NCI-H1048 (cell line): Measurements from ENCODE around the gene QPRT.
"Not testable (repeated sequence)": the region's sequence is repeated elsewhere in the genome, so short reads cannot be mapped to it uniquely, and the experiment has no call there.

Experiments
- DNase-seq: peaks from one replicate; lab custom pipeline; 2025; lab: John Stamatoyannopoulos, UW

QPRT gene

GRCh38 chr16:29678691-29679267 is at the start of gene QPRT:
QPRT (plus strand) TSS chr16:29679180; CDS start chr16:29679198, 18 bp downstream.
- no peak for DNase-seq

DNA sequence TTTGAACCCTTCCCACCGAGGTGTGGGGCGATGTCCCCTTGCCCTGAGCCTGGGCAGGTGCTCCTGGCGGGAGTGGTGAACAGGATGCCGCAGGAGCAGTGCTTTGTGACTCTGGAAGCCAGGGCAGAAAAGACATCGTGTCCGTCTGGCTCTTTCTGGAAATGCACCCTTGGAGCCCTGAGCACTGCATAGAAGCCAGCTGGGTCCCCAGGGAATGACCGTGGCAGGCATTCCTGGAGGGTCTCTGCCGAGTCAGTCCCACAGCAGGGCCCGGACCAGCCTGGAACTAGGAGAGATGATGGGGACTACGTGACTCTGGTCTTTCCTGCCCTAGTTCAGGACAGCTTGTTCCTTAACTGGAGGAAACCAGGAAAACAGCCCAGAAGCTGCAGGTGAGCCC is 49.7 kb upstream of the QPRT start:
- DNase-seq, result not testable (repeated sequence)

- DNase-seq, result not testable (repeated sequence)
Measured at GRCh38 chr16:29631658-29632057, 47.3 kb upstream of the QPRT start.

GRCh38 chr16:29635902-29636301 is 43.1 kb upstream of the QPRT start:
- not testable (repeated sequence) for DNase-seq

DNA sequence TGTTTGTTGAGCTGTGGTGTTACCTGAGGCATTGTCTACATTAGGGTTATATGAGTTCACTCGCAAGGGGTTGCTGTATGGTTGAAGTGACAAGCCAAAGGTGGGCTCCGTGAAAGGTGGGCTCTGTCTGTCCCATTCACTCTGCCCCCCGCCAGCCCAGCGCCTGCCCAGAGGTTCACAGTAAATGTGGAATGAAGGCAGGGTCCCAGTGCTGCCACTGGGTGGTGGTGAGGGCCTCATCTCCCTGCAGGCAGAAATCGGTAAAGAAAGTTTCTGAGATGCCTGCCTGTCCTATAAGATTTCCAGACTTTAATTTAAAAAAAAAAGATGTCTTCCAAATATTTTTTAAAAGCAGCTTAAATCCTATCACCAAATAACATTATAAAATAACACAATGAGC is 42.6 kb upstream of the QPRT start:
- DNase-seq, result not testable (repeated sequence)

GRCh38 chr16:29638751-29639150 is 40.2 kb upstream of the QPRT start:
- DNase-seq, result not testable (repeated sequence)

GRCh38 chr16:29641561-29641960 is 37.4 kb upstream of the QPRT start:
- DNase-seq, result no peak

- no peak for DNase-seq
Measured at GRCh38 chr16:29643596-29643995, 35.4 kb upstream of the QPRT start.

GRCh38 chr16:29644338-29644857 is 34.6 kb upstream of the QPRT start:
- no peak for DNase-seq

GRCh38 chr16:29644973-29645693 is 33.8 kb upstream of the QPRT start:
- no peak for DNase-seq

DNA sequence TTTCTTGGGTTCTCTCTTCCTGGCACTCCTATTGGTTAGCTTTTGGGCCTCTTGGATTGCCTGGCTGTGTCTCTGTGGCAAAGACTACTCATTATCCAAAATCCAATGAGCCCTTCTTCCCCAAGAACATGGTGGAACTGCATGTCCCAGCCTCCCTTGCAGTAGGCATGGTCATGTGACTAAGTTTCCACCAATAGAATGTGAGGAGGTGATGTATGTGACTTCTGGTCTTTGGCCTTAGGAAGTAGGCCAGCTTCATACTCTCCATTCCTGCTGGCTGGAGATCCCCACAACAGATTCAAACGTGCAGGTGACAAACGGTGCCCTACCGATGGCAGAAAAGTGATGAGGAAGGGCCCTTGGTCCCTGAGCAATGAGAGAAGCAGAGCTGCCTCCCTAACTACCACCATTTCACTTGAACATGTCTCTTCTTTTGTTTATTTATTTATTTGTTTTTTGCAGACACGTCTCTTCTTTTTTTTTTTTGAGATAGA is 33.2 kb upstream of the QPRT start:
- DNase-seq, result no peak

- DNase-seq, result no peak
Measured at GRCh38 chr16:29646947-29647346, 32.0 kb upstream of the QPRT start.

GRCh38 chr16:29649588-29650494 is 29.1 kb upstream of the QPRT start:
- no peak for DNase-seq

GRCh38 chr16:29650771-29651170 is 28.2 kb upstream of the QPRT start:
- DNase-seq, result no peak

GRCh38 chr16:29651774-29652349 is 27.1 kb upstream of the QPRT start:
- DNase-seq, result no peak

DNA sequence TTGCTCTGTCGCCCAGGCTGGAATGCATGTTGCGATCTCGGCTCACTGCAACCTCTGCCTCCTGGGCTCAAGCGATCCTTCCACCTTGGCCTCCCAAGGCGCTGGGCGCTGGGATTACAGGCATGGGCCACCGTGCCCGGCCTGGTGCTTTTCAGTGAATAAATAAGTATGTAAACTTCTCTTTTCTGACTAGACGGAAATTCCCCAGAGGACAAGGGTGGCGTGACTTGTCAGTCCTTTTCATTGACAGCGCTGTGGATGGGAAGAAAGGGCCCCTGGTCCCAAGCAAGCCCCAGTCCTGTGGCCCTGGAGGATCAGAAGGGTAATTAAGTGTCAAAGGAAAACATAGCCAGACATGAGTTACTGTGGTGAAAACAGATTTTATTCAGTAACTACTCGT is 25.5 kb upstream of the QPRT start:
- no peak for DNase-seq

GRCh38 chr16:29653890-29654289 is 25.1 kb upstream of the QPRT start:
- DNase-seq, result not testable (repeated sequence)

DNA sequence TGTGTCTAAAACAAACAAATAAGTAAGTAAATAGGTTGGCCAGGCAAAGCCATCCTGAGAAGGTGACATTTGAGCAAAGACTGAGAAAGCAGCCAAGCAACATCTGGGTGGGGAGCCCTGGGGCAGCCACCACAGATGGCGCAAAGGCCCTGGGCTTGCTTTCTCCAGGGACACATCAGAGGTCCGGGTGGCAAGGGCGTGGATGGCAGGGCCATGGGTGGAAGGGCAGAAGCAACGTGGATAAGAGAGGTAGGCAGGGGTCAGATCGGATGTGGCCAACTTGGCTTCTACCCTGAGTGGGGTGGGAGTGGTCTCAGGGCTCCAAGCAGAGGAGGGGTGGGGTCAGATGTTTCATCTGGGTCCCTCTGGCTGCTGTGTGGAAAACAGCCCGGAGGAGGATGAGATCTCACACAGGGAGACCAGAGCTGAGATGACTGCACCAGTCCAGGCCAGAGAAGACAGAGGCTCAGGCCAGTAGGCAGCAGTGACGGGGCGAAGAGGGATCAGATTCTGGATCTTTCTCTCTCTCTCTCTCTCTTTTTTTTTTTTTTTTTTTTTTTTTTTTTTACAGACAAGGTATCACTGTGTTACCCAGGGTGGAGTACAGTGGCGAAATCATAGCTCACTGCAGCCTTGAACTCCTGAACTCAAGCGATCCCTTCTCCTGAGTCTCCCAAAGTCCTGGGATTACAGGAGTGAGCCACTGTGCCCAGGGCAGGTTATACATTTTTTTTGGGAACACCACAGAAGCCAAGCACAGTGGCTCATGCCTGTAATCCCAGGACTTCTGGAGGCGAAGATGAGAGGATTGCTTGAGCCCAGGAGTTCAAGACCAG is 22.1 kb upstream of the QPRT start:
- no peak for DNase-seq

- no peak for DNase-seq
Measured at GRCh38 chr16:29658705-29659104, 20.3 kb upstream of the QPRT start.

GRCh38 chr16:29662000-29662728 is 16.8 kb upstream of the QPRT start:
- no peak for DNase-seq

DNA sequence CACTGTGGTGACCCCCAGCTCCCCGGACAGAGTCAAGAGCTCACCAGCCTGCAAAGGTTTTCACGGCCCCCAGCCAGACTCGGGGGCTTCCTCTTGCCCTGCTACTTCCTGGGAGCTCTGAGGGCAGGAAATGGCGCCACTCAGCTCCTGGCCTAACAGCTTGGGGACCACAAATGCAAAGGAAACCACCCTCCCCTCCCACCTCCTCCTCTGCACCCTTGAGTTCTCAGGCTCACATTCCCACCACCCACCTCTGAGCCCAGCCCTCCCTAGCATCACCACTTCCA is 16.3 kb upstream of the QPRT start:
- DNase-seq, result no peak
